Neural cell (in vitro differentiated cells): Measurements from ENCODE around the gene ZDHHC14. TPM values are rescaled to one million over a fixed set of nuclear protein-coding genes. Genes with fewer than 3 reads are reported as not detected.

Source experiments
- H2AFZ ChIP-seq: fragments of 200-600, 300-800 bp; sonication (generic), shearing (Covaris generic); 2 replicates; pipeline ENCODE4 v1.6.0; 2014; ENCODE audit warnings: low read depth, mild to moderate bottlenecking, antibody characterized with exemption, low read length, moderate library complexity
- H3F3A ChIP-seq: fragments of 200-600 bp; shearing (Covaris generic); 2 replicates; pipeline ENCODE4 v1.6.1; 2016; ENCODE audit warnings: mild to moderate bottlenecking, moderate library complexity, mixed read lengths, antibody characterized with exemption, low read length; ENCODE audit not compliant: insufficient read depth, poor library complexity, severe bottlenecking
- H3K27ac ChIP-seq: fragments of 200-600, 300-800 bp; sonication (generic), shearing (Covaris generic); 2 replicates; pipeline ENCODE4 v1.5.1; 2014; ENCODE audit warnings: mild to moderate bottlenecking, low read length, moderate library complexity
- H3K27me3 ChIP-seq: fragments of 300-800, 200-600 bp; sonication (generic), shearing (Covaris generic); 2 replicates; pipeline ENCODE4 v1.6.0; 2014; ENCODE audit warnings: mild to moderate bottlenecking, low read depth, low read length, moderate library complexity; ENCODE audit not compliant: insufficient read depth
- H3K36me3 ChIP-seq: fragments of 300-800, 200-600 bp; sonication (generic), shearing (Covaris generic); 2 replicates; pipeline ENCODE4 v1.5.1; 2014; ENCODE audit warnings: mild to moderate bottlenecking, antibody characterized with exemption, low read length, moderate library complexity; ENCODE audit not compliant: insufficient read depth
- H3K4me2 ChIP-seq: fragments of 300-800, 200-600 bp; sonication (generic), shearing (Covaris generic); 2 replicates; pipeline ENCODE4 v1.6.0; 2014; ENCODE audit warnings: mild to moderate bottlenecking, low read length
- H3K4me3 ChIP-seq: fragments of 300-800, 200-600 bp; sonication (generic), shearing (Covaris generic); 2 replicates; pipeline ENCODE4 v1.5.1; 2014; ENCODE audit warnings: mild to moderate bottlenecking, low read length, moderate library complexity
- H3K79me2 ChIP-seq: fragments of 200-600 bp; shearing (Covaris generic); replicated peaks from 2 replicates; pipeline ENCODE4 v1.6.0; 2014; ENCODE audit warnings: mild to moderate bottlenecking, low read length, moderate library complexity; ENCODE audit not compliant: insufficient read depth
- H3K9ac ChIP-seq: fragments of 300-800, 200-600 bp; sonication (generic), shearing (Covaris generic); 2 replicates; pipeline ENCODE4 v1.6.1; 2016; ENCODE audit warnings: mild to moderate bottlenecking, low read length, mixed read lengths
- H3K9me2 ChIP-seq: fragments of 200-600 bp; shearing (Covaris generic); 2 replicates; pipeline ENCODE4 v1.6.1; 2016; ENCODE audit warnings: mild to moderate bottlenecking, low read length, mixed read lengths; ENCODE audit not compliant: insufficient read depth
- H3K9me3 ChIP-seq: fragments of 200-600, 300-800 bp; sonication (generic), shearing (Covaris generic); 2 replicates; pipeline ENCODE4 v1.6.1; 2016; ENCODE audit warnings: mild to moderate bottlenecking, mixed run types, low read length, moderate library complexity, mixed read lengths
- H4K20me1 ChIP-seq: fragments of 200-600 bp; shearing (Covaris generic); 2 replicates; pipeline ENCODE4 v1.6.1; 2016; ENCODE audit warnings: mild to moderate bottlenecking, mixed run types; ENCODE audit not compliant: insufficient read depth
- EP300 ChIP-seq: fragments of 450-650 bp; conservative IDR thresholded peaks from 2 replicates; pipeline ENCODE4 v1.6.1; 2014; ENCODE audit warnings: antibody characterized with exemption, mild to moderate bottlenecking, moderate library complexity; ENCODE audit not compliant: poor library complexity, severe bottlenecking
- EZH2 ChIP-seq: fragments of 200-600, 300-800 bp; shearing (Covaris generic), sonication (generic); IDR thresholded peaks from 2 replicates; pipeline ENCODE4 v1.6.1; 2014; ENCODE audit warnings: antibody characterized with exemption, low read length, borderline replicate concordance, mild to moderate bottlenecking; ENCODE audit not compliant: insufficient read depth, poor library complexity, severe bottlenecking
- MXI1 ChIP-seq: fragments of 450-650 bp; conservative IDR thresholded peaks from 2 replicates; pipeline ENCODE4 v1.6.1; 2014; ENCODE audit warnings: antibody characterized with exemption, mild to moderate bottlenecking; ENCODE audit not compliant: poor library complexity, severe bottlenecking
- POLR2AphosphoS5 ChIP-seq: IDR thresholded peaks from 2 replicates; pipeline ENCODE4 v1.6.1; 2012
- RAD21 ChIP-seq: fragments of 450-650 bp; conservative IDR thresholded peaks from 2 replicates; pipeline ENCODE4 v1.6.1; 2014; ENCODE audit warnings: antibody characterized with exemption, mild to moderate bottlenecking, moderate library complexity
- REST ChIP-seq: IDR thresholded peaks from 2 replicates; pipeline ENCODE4 v1.6.1; 2012; ENCODE audit warnings: borderline replicate concordance
- SMC3 ChIP-seq: fragments of 450-650 bp; conservative IDR thresholded peaks from 2 replicates; pipeline ENCODE4 v1.6.1; 2014; ENCODE audit warnings: antibody characterized with exemption, mild to moderate bottlenecking, moderate library complexity; ENCODE audit not compliant: poor library complexity
- TAF1 ChIP-seq: IDR thresholded peaks from 2 replicates; pipeline ENCODE4 v1.6.1; 2012; ENCODE audit warnings: low read depth
- polyA plus RNA-seq: library from polyadenylated mRNA; depleted of rRNA; stranded (reverse); fragments of >200 nt; gene quantifications from 2 replicates; pipeline ENCODE4 v1.2.3, GENCODE V29; 2014
- TF ChIP-seq, protein P1 (sequence below): fragments of 450-650 bp; IDR thresholded peaks from 2 replicates; pipeline ENCODE4 v1.5.1; 2014; ENCODE audit warnings: antibody characterized with exemption, mild to moderate bottlenecking, moderate library complexity; ENCODE audit not compliant: poor library complexity, severe bottlenecking

The ZDHHC14 gene
- polyA plus RNA-seq, 1 donor from 2014 or later: 4.1 TPM

- Histone ChIP-seq H3K27ac (no peak overlapping the region), H3K79me2 (no peaks in the 10 kb centered on the region), H3K9me2 (no peaks in the 10 kb centered on the region), H3K36me3 (no peaks in the 10 kb centered on the region), H3K9me3 (no peaks in the 10 kb centered on the region), H3K4me2 (no peak overlapping the region), H3K27me3 (no peaks in the 10 kb centered on the region), H4K20me1 (no peaks in the 10 kb centered on the region), H2AFZ (no peak overlapping the region), H3K9ac (no peak overlapping the region), H3F3A (no peaks in the 10 kb centered on the region), H3K4me3 (no peak overlapping the region)
- no peak for TF ChIP-seq EP300
- no peak for TF ChIP-seq SMC3
- TF ChIP-seq RAD21: no peak
- no peak for TF ChIP-seq POLR2AphosphoS5
- TF ChIP-seq MXI1: no peak
- TF ChIP-seq REST: no peak
These were observed 14.3 kb upstream of the ZDHHC14 start for GRCh38 chr6:157366648-157367047.

DNA sequence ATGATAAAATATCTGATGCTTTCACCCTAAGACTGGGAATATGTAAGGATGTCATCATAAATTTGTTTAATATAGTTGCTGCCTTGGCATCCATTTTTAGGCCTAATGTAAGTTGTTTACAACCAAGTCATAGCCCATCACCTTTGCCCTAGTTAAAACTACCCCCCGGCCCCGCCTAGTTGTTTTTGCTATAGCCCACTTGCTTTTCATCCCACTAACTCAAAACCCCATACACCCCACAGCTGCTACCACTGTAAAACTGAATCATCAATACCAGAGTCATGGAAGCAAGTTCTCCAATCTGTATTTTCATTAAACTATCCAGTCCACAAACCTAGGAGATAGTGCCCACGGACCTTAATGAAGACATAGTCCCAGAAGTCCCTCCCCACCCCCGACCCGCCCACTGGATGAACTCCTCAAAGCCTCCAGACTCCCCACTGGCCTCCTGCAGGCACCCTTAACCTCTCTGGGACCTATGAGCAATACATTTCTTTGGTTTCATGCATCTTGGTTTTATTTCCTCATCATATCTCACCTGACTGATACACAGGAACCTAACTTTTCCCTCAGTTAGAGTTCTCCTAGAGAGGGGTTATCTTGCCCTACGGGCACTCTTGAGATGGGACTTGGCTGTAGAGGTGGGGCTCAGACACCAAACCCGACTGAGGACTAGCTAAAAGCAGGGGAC lies 12.5 kb upstream of the ZDHHC14 start:
- H3K4me2 ChIP-seq: no peak overlapping the region
- H3K27ac ChIP-seq: no peak overlapping the region
- no peaks in the 10 kb centered on the region for H3K27me3 ChIP-seq
- no peaks in the 10 kb centered on the region for H3F3A ChIP-seq
- H3K9me3 ChIP-seq: no peaks in the 10 kb centered on the region
- no peaks in the 10 kb centered on the region for H3K9me2 ChIP-seq
- H3K36me3 ChIP-seq: no peaks in the 10 kb centered on the region
- no peaks in the 10 kb centered on the region for H4K20me1 ChIP-seq
- H3K4me3 ChIP-seq: no peak overlapping the region
- no peak overlapping the region for H2AFZ ChIP-seq
- H3K79me2 ChIP-seq: no peaks in the 10 kb centered on the region
- H3K9ac ChIP-seq: no peak overlapping the region
- TF ChIP-seq SMC3: no peak
- TF ChIP-seq MXI1: no peak
- no peak for TF ChIP-seq EZH2
- TF ChIP-seq TAF1: no peak
- TF ChIP-seq, protein P1, sequence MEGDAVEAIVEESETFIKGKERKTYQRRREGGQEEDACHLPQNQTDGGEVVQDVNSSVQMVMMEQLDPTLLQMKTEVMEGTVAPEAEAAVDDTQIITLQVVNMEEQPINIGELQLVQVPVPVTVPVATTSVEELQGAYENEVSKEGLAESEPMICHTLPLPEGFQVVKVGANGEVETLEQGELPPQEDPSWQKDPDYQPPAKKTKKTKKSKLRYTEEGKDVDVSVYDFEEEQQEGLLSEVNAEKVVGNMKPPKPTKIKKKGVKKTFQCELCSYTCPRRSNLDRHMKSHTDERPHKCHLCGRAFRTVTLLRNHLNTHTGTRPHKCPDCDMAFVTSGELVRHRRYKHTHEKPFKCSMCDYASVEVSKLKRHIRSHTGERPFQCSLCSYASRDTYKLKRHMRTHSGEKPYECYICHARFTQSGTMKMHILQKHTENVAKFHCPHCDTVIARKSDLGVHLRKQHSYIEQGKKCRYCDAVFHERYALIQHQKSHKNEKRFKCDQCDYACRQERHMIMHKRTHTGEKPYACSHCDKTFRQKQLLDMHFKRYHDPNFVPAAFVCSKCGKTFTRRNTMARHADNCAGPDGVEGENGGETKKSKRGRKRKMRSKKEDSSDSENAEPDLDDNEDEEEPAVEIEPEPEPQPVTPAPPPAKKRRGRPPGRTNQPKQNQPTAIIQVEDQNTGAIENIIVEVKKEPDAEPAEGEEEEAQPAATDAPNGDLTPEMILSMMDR: no peak
- TF ChIP-seq POLR2AphosphoS5: no peak
- TF ChIP-seq RAD21: no peak
- TF ChIP-seq EP300: no peak
- TF ChIP-seq REST: no peak
